ENCODE results near the gene C19orf18.

DNA sequence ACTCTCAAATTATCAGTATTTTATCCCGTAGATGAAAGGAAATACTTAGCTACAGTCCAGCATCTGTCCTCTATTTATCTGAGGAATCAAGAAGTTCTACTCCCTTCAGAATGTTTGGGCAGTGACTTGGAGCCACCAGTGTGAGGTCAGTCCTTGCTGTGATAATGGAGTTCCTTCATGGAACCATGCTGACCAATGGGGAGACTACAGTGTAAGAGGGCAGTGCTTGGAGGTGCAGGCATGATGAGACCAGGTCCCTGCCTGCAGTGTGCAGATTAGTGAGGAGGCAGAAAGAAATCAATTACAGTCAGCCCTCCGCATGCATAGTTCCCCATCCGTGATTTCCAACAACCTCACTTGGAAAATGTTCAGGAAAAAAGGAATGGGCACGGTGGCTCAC, at the start of gene C19orf18:
- TF ChIP-seq, protein P1, sequence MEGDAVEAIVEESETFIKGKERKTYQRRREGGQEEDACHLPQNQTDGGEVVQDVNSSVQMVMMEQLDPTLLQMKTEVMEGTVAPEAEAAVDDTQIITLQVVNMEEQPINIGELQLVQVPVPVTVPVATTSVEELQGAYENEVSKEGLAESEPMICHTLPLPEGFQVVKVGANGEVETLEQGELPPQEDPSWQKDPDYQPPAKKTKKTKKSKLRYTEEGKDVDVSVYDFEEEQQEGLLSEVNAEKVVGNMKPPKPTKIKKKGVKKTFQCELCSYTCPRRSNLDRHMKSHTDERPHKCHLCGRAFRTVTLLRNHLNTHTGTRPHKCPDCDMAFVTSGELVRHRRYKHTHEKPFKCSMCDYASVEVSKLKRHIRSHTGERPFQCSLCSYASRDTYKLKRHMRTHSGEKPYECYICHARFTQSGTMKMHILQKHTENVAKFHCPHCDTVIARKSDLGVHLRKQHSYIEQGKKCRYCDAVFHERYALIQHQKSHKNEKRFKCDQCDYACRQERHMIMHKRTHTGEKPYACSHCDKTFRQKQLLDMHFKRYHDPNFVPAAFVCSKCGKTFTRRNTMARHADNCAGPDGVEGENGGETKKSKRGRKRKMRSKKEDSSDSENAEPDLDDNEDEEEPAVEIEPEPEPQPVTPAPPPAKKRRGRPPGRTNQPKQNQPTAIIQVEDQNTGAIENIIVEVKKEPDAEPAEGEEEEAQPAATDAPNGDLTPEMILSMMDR (IDR thresholded peaks at IDR 0.05), result no peak
- TF ChIP-seq EP300 (IDR thresholded peaks at IDR 0.05) (no peak), POLR2A (IDR thresholded peaks at IDR 0.05) (no peak)
